GM21825 (cell line): ENCODE measurements around the gene PSKH1.
"Not testable (repeated sequence)": the region's sequence is repeated elsewhere in the genome, so short reads cannot be mapped to it uniquely, and the experiment has no call there.

Experiments used
- ATAC-seq: cut with Tn5 transposase; IDR thresholded peaks from one replicate; pipeline ENCODE4 v1.9.1; 2021; ENCODE audit warnings: mild to moderate bottlenecking, moderate library complexity; ENCODE audit not compliant: unreplicated experiment

Gene PSKH1

DNA sequence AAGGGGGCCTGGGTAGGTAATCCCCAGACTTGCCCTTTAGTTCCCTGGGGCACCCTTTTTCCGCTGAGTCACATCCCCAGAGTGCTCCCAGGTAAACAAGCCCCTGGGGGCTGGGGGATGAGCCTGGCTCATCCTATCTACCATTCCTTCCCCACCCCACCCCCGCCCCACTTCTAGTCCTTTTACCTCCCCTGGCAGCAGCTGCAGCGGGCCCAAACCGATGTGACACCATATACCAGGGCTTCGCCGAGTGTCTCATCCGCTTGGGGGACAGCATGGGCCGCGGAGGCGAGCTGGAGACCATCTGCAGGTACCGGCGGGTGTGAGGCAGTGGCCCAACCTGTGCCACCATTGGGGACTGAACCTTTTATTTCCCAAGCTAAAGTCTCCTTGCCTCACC is 7.5 kb upstream of the PSKH1 start:
- ATAC-seq: no peak

DNA sequence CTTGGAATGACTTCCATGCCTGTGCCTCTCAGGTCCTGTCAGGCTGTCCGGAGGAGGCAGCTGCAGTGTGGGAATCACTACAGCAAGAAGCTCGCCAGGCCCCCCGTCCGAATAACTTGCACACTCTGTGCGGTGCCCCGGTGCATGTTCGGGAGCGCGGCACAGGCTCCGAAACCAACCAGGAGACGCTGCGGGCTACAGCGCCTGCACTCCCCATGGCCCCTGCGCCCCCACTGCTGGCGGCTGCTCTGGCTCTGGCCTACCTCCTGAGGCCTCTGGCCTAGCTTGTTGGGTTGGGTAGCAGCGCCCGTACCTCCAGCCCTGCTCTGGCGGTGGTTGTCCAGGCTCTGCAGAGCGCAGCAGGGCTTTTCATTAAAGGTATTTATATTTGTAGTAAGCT is 7.1 kb upstream of the PSKH1 start:
- no peak for ATAC-seq

DNA sequence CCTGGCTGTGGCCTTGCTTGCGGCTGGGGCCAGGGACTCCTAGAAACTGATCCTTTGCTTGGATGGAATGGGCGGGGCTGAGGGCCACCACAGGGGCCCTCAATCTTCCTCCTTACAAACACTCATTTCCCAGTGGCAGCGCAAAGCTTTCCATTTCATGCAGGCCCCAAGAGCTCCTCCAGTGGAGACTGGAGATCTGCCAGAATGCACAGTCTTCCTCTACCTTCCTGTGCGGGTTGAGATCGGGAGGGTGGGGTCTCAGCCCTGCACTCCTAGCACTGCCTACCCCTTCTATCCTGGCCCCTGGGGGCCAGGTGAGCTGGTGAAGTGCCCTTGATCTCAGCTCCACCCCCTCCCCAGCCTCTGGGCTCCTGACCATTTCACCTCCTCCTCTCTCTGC is 6.7 kb upstream of the PSKH1 start:
- no peak for ATAC-seq

DNA sequence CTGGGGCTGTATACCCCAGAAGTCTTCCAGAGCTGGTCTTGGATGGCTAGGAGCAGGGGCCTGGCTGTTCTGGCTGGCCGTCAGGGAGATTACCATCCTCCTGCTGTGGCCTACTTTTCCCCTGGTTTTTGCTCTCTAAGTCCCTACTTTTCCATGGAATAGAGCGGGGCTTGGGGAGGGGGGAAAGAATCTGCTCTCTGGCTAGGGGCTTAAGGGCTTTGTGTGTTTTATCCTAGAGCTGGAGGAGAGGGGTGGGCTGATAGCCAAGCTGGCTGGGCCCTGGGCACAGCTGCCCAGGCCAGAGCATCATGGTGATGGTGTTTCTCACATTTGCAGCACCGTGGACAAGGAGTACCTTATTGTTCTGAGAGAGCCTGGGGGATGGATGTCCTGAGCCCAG is 4.7 kb upstream of the PSKH1 start:
- ATAC-seq: no peak

GRCh38 chr16:67892375-67892774 is 679 bp upstream of the PSKH1 start:
- ATAC-seq: no peak

DNA sequence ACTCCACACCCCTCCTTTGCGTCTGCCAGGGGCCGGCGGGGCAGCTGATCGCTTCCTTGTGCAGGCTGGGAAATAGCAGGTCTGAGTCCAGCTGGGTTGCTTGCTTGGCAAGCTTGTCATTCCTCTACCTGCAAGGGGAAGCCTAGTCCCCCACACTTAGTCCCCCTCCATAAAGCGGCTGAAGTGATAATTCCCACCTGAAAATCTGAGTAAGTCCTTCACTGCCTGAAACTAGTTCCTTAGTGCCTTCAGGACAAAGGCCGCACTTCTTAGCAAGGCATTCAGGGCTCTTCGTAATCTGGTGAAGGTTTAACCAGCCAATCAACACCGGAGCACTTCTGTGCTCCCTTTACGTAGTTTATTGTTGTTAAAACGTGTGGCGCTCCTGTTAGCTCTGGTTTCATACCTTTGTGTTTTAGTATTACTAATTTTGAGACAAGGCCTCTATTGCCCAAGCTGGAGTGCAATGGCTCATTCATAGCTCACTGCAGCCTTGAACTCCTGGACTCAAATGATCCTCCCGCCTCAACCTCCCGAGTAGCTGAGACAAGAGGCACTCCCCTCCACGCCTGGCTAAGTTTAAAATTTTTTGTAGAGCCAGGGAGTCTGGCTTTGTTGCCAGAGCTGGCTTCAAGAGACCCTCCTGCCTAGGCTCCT is 817 bp downstream of the PSKH1 start:
- peak; percentile 20 for ATAC-seq

- no peak for ATAC-seq
These were observed 4.2 kb downstream of the PSKH1 start for GRCh38 chr16:67897231-67897630.

DNA sequence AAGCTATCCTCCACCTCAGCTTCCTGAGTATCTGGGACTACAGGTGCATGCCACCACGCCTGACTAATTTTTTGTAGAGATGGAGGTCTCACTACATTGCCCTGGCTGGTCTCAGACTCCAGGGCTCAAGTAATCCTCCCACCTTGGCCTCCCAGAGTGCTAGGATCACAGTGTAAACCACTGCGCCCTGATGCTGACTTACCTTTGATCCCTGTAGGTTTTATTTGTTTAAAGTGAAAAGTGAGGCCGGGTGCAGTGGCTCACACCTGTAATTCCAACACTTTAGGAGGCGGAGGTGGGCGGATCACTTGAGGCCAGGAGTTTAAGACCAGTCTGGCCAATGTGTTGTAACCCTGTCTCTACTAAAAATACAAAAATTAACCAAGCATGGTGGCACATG is 8.7 kb downstream of the PSKH1 start:
- ATAC-seq: no peak

DNA sequence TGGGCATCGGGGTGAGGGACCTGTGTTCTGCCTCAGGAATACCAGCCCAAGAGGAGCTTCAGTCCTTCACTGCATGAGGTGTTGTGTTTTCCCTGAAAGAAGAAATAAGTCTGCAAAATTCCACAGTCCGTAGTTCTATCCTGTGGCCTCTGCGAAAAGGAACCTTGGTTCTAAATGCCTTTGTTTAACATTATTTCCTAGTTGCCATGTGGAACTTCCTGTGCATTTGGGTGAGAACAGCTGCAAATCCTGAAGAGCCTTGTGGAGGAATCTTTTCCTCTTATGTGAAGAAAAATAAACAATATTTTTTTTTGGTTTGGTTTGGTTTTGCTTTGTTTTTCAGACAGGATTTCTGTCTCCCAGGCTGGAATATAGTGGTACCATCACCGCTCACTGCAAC is 9.8 kb downstream of the PSKH1 start:
- ATAC-seq: no peak

DNA sequence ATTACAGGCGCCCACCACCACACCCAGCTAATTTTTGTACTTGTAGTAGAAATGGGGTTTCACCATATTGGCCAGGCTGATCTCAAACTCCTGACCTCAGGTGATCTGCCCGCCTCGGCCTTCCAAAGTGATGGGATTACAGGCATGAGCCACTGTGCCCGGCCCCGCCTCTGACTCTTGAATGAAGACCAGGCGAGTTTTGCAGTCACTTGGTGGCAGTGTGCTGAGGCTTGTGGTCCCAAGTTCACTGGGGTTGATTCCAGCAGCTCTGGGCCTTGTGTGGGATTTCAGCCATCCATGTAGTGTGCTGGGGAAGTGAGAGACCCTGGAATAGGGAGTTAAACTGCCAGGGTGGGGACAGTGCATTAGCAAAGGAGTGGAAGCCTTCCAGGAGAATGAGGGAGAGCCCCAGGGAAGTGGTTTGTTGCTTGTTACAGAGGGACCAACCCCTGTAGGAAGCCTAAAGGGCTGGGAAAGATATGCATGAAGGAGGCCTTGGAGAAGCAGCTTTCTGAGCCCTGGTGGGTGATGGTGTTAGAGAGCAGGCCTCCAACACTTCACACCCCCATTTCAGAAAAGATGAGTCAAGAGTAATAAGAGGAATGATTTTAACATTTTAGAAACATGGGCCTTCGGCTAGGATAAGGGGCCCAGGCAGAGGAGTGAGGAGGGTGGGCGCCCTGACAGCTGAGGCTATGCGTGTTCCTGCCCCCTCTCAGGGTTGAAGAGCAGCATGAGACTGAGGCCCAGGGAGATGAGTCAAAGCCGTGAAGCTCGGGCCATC is 14.5 kb downstream of the PSKH1 start:
- no peak for ATAC-seq

GRCh38 chr16:67909056-67909742 is 16.1 kb downstream of the PSKH1 start:
- ATAC-seq: no peak

- ATAC-seq: no peak
These were observed 17.1 kb downstream of the PSKH1 start for GRCh38 chr16:67910158-67910557.

DNA sequence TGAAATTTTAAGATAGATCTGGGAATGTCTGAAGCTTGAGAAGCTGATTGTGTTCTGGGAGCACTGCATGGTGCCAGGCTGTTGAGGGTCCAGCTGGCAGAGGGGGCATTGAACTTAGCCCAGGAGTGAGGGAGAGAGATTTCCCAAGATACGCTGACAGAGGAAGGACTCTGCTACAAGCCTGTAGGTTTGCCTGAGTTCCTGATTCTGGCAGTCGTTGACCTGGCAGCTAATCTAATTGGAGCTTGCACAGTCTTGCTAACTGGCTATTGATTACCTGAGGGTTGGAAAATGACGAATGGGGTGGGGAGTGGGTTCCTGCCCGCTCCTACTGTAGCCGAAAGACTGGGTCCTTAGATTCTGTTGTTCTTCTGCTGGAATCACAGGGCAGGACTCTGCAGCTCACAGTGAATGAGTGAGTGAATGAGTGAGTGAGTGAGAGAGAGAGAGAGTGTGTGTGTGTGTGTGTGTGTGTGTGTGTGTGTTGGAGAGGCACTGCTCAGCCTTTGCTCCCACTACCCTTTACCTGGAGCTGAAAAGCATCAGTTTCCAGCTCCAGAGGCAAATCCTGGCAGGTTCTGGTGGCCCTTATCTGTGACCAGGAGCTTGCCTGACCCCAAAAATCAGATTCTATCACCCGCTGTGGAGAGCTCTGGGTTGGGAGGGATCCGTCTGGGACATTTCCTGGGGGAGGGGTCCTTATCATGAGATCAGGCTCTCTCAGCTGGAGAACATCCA is 21.9 kb downstream of the PSKH1 start:
- ATAC-seq: no peak

DNA sequence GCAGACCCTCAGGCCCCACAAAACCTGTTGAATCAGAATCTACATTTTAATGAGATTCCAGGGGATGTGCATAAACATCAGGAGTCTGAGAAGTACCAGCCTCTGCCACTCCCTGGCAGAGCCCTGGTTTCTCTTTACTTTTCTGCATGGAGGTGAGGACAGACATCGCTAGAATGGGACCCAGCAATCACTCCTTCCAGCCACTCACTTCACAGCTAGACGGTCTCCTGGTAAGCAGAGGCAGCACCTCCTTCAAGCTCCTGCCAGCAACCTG is 22.4 kb downstream of the PSKH1 start:
- ATAC-seq: not testable (repeated sequence)

- ATAC-seq: no peak
These were observed 23.0 kb downstream of the PSKH1 start for GRCh38 chr16:67915831-67916723.

- ATAC-seq: no peak
These were observed 24.2 kb downstream of the PSKH1 start for GRCh38 chr16:67917140-67917851.

DNA sequence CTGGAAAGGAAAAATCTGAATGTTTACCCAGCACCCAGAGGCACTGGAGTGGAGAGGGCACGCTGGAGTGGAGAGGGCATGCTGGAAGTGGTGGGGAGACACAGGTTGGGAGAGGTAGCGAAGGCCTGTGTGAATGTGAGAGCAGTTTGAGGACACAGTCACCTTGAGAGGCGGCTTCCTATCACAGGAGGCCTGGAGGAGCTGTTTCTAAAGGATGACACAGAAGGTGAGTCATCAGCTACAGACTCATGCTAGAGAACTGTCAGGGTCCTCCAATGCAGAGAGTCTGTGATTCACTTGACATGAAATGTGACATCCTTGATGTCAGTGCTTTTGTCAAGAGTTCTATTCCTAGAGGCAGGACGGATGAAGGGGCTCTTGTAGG is 24.8 kb downstream of the PSKH1 start:
- no peak for ATAC-seq

GRCh38 chr16:67919622-67920221 is 26.7 kb downstream of the PSKH1 start:
- no peak for ATAC-seq

DNA sequence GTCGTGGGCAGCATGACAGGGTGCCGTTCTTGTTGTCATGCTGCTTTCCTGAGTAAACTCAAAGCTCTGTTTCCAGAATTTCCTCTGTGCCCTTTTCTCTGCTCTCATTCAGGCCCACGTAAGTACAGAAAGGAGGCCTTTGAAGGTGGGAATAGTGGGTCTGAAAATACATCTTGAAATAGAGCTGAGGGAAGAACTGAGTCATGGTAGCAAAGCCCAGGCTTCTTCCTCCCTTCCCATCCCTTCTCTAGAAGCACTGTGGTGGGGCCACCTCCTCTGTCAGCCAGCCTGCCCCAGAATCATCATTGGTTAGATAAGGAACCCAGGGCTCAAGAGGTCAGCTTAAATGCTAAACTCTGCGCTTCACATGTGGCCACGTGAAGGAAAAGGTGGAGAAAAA is 29.2 kb downstream of the PSKH1 start:
- no peak for ATAC-seq

DNA sequence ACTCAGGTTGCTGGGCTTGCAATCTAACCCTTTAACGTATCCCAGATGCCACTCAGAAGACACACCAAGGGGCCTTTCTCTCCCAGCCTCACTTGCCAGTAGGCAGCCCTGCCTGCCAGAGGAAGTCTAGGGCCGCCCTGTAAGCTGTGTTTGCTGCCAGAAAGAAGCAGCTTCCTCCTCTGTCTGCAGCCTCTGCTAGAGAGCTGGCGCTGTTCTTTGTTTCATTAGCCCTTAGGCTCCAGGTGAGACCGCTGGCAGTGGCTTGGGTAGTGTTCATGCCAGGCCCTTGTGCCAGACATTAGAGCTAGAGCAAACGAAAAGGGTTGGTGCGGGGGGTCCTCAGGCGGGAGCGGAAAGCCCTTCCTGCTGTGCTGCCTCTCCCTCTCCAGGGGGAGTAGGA is 29.7 kb downstream of the PSKH1 start:
- no peak for ATAC-seq
